DMS153 treated with DMSO at 0.1 percent for 48 hours (cell line): ENCODE results near the gene XXYLT1.

Experiments used
- DNase-seq: peaks from one replicate; lab custom pipeline; 2025; ENCODE audit not compliant: unreplicated experiment; lab: John Stamatoyannopoulos, UW

Gene XXYLT1

GRCh38 chr3:195083659-195084058 is 187.3 kb downstream of the XXYLT1 start:
- DNase-seq: no peak

DNA sequence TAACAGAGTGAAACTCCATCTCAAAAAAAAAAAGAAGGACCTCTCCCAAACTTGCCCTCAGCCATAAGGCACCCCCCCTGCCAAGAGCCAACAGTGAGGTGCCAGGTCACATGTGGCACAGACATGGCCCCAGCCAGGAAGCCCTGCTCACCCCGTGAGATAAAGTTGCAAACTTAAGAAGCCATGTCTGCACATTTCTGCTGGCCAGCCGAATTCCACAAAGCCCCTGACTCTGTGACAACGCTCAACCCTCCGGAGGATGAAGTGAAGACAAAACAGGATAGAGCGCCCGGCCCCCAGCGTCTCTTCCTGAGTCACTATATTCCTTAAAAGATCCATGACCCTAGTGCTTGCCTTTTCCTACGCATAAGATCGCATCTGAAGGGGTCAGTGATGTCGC is 188.1 kb downstream of the XXYLT1 start:
- no peak for DNase-seq

DNA sequence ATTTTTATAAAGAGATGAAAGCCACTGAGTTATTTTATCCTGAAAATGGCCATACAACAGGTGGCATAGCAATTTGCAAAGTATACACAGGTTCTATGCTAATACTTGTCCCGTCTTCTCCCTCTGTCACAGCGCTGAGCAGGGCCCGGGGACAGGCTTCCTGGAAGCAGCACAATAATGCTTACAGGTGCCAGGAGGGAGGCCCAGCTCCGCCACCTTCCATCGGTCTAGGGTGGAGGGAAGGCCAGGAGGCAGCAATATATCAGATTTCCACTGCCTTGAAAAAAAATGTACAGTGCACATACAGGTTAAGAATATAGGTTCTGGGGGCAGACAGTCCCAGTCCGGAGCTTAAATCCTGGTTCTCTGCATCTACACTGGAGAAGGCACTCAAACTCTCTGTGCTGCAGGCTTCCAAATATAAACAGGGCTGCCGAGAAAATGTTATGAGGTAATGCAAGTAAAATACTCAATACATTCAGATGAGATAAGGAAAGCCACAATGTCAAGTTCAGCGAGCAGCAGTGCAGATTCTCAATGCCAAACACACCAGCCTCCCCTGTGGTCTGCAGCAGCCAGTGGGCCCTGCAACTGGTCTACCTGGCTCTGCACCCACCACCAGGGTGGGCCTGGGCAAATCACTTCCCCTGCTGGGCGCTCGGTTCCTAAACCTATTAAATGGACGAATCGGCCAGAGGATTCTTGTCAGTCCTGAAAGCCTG is 189.6 kb downstream of the XXYLT1 start:
- DNase-seq: no peak

DNA sequence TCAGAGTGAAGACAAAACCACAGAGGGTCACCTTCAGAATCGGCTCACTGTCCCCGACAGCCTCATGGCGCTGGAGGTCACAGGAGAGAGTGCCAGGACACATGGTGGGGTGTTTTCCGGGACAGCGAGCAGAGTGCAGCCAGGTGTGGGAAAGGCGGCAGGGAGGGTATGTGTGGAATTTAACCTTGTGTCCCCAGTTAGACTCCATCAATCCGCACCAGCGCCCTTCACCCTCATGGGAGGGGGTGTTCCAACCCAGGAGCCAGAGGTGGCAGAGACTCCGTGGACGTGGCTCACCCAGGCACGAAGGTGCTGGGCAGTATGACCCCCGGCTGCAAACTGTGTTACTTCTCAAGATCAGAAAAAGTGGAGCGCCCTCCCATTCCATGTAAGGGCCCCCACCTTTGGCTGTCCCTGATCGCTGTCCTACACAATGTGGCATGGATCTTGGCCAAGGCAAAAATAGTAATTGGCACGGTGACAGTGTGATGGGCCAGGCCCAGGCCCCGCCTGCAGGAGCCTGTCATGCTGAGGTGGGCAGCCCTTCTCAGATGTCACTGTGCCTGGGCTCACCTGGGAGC is 190.3 kb downstream of the XXYLT1 start:
- DNase-seq: no peak

DNA sequence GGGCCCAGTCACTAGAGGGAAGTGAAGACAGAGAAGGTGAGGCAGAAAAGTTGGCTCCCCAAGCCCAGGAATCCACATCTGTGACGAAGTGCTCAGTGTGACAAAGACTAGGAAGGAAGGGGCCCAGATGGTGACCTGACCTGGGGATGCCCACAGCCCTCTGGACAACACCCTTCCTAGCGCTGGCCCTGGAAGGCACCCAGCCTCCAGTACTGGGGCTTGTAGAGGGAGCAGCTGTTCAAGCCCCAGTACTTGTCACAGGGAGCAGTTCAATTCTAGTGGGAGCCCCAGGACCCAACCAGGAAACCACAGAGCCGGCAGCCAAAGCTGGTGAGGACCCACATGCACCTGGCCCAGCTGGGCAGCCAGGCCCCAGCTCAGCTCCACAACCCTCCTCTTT is 190.8 kb downstream of the XXYLT1 start:
- DNase-seq: no peak

DNA sequence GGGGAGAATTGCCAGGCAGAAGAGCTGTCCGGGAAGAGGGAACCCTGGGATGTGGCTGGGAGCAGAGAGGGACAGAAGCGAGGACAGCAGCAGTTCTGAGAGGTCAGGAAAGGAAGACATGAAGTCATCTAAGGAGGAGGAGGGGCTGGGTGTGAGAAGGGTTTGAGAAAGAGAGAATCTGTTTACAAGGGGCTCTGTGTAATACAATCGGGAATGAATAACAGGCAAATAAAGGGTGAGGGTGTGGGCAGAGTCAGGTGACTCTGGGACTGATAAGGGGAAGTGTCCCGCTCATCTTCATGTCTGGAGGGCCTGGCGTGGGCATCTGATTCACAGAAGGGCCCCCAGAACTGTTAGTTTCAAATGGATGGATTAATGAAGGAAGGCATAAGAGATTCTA is 191.3 kb downstream of the XXYLT1 start:
- DNase-seq: no peak

- no peak for DNase-seq
These were observed 192.0 kb downstream of the XXYLT1 start for GRCh38 chr3:195078891-195079440.

DNA sequence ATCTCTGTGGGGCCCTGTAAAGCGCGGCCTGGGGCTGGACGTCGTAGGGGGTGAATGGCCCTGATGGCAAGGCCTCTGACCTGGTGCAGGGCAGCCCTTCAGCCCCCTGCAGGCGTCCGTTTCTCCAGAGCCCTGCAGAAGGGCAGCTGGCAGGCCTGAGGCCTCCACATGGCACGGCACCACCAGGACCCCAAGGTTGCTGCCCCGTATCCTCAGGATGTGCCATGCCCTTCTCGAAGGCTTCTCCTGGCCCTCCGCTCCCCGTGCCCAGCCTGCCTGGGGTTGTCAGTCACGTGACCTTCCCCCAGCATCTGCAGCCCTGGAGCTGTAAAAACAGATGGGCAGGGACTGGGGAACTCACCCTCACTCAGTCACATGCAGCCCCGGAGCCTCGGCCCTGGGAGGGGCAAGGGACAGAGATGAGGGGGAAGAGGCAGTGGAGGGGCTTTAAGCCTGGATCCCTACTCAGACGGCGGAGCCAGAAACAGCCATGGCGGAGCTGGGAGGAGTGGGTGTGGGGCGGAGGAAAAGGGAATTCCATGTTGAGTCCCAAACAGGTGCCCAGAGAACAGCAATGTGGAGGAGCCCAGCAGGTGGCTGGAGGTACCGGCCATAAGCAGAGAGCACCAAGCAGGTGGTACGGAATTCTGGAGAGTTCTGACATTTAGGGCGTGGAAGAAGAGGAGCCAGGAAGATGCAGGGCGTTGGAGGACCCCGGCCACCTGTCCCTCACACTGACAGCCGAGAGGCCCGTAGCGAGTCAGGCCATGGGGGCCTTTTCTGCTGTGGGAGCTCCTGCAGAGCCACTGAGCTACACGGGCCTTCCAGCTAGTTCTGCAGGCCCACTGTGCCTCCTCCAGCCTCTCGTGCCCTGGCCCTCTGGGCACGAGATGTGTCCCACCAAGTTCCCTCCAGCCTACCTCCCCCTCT is 193.1 kb downstream of the XXYLT1 start:
- DNase-seq: no peak

DNA sequence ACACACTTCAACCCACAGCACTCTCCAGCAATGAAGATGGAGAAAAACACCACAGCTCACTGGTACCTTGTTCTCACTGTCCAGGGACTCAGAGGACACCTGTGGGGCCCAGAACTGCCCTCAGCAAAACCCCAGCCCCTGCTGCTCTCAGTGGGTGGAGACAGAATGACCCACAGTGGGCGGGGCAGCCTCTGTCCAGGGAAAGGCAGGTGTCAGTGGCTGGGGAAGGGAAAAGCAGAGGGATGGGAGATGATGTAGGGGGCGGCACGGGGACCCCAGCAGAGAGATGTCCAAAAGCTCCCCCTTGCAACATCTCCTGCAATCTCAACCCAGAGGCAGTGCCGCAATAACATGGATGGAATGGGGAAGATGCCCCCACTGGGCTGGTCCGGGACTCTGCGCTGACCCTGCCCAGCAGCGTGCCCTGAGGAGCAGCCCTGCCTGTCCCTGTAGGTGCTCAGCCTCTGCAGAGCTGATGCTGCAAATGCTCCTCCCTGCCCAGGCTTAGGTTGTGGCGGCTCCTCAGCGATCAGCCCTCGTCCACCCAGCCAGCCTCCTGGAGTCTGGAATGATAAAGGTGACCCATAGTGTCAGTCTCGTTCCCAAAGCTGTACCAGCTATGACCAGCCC is 193.9 kb downstream of the XXYLT1 start:
- no peak for DNase-seq

DNA sequence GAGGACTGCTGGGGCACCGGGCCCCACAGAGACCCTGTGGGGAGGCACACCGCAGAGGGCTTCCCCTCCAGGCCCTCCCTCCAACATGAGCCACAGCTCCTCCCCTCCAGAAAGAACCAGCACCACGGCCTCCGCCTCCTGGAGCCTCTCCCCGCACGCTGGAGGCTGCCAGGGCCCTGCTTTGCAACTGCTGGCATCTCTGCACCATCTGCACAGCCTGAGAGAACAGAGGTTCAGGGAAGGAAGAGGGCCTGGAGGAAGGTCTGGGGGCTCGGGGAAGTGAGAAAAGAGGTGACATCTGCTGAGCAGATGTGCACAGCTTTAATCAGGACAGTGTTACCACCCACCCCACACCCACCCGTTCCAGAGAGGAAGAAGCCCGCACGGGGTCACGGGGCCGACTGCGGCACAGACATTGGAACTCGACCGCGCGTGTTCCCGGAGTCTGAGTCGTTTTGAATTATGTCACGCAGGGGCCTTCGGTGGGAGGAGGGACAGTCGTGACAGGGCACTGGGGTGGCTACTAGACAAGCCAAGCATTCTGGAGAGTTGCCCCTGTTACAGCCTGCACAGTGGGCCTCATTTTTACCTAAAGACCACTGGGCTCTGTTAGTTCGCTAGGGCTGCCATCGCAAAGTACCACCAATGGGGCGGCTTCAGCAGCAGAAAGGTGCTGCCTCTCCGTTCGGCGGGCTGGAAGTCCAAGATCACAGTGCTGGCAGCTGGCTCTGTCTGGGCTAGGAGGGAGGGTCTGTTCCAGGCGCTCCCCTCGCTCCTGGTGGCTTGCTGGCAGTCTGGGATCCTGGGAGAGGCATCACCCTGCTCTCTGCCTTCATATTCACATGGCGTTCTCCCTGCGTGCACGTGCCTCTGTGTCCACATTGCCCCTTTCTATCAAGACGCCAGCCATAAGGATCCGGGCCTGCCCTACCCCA is 194.8 kb downstream of the XXYLT1 start:
- DNase-seq: no peak

DNA sequence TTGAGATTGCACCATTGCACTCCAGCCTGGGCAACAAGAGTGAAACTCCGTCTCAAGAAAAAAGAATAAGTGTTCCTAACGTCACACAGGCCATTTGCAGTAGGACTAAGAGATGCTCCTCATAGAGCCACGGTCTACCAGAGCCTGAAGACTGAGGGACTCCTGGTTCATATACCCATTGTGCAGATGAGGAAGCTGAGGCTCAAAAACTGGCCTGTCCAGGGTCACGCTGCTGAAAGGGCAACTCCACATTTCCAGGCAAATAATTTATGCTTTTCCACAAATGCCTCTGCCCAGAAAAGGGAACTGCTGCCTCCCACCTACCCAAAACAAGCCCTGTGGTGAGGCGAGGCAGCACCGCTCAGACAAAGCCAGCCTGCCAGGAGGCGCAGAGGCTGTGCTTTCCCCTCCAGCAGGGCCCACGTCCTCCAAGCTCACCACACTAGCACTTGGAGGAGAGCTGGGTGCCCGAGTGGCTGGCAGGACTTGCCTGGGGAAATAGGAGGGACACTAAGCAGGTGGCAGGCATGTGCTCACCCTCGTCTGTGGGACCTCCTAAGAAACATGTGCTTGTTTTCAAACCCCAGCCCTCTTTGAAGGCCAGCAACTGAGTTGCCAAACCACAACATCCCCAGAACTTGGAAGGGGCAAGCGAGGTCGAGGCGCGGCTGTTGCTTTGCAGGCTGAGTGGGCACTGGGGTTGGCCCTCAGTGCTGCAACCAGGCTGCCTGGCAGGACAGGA is 195.6 kb downstream of the XXYLT1 start:
- no peak for DNase-seq

DNA sequence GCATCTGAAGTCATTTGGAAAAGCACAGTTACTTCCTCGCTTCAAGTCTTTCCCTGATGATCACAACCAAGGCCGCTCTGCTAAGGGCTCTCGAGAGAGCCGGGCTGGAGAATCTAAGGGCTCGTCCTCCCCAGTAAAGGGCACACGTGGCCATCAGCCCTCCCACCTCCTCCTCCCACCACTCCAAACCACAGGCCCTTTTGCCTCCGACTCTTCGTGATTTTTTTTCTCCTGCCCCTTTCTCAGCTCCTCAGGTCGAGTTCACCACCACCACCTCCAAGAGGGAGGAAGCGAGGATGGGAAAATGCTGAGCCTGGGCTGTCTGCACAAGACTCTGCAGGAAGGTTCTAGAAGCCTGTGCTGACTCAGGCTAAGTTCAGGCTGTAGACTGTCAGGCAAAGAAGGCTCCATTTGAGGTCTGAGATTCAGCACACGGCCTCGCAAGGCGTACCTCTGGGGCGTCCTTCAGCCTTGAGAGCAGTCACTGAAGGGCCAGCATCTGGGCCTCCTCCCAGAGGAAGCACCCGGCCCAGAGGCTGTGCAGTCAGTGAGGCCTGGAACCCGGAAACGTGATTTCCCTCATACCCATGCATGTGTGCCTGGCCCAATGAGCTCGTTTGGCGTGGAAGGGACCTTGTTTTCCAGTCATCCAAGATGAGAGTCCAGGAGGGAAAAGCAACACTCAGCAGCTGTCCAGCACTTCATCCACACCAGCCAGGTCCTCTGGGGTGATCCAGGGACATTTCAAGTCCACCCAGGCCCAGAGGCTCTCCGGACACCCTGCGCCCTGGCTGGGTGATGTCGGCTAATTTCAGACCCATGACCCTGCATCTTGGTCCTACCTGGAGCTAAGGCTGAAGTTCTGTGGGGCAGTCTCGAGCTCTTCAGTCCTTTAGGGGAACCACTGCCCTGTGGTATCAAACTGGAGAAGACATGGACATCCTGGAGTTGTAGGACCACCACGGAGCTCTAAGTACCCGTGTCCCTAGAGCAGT is 196.8 kb downstream of the XXYLT1 start:
- DNase-seq: no peak

GRCh38 chr3:195072916-195073564 is 197.9 kb downstream of the XXYLT1 start:
- DNase-seq: no peak

- no peak for DNase-seq
These were observed 198.8 kb downstream of the XXYLT1 start for GRCh38 chr3:195071916-195072820.

DNA sequence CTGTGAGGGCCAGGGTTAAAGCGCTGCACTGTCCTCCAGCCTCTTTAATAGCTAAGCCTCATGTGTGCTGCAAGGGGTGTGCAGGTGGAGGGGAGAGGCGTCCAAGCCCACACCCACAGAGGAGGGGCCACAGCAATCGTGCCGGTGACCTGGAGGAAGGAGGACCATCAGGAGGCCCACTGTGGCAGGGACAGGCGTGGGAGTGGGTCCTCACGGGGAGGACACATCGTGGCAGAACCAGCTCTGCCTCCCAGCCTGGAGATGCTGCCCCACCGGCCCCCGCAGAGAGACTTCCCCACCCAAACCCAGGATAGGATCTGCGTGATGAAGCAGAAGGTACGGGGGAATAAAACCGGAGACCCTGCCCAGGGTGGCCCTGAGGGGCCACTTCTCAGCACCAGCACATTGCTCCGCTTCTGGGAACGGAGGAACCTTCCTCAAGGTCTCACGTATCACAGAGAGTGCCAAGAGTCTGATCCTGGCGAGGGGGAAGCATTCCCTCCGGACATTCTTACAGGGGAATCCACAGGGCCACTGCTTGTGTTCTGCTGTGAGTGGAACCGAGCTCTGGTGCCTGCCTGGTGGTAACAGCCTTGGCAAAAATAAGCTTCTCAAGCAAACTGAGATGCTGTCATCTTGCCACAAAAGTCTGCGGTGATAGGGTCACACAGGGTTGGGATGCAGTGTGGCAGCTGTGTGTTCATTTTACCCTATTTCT is 199.8 kb downstream of the XXYLT1 start:
- no peak for DNase-seq

DNA sequence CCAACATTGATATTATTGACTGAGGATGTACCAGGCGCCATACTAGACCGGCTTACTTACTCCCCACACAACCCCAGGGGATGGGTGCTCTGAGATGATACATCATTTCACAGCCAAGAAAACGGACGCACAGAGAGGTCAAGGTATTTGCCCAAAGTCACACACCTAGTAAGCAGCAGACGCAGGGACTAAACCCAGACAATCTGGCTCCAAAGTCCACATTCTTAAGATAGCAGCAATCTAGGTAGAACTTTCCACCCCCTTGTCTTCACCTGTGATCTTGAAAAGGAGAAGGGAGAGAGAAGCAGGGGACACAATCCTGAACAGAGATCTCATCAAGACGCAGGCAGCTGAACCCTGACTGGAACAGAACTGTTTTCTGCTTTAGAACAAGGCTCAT is 200.6 kb downstream of the XXYLT1 start:
- DNase-seq: no peak
